Caki2 (cell line): ENCODE measurements around the gene LBP. TPM values are rescaled to one million over a fixed set of nuclear protein-coding genes. Genes with fewer than 3 reads are reported as not detected.

Experiments
- DNase-seq: peaks from one replicate; pipeline ENCODE4 v3.0.0-alpha.2; 2015; ENCODE audit warnings: low read depth
- in situ Hi-C: cut with HindIII; loops from 2 replicates; pipeline ENCODE4 v1.10.0; 2016; ENCODE audit warnings: low sequenced_read_pairs, low pct_unique_long_range_greater_than_20kb, mixed read lengths
- total RNA-seq: library from RNA; depleted of rRNA; stranded (reverse); fragments of >200 nt; shearing (Covaris generic); gene quantifications from 2 replicates; pipeline ENCODE4 v1.2.3, GENCODE V29; 2014; ENCODE audit warnings: low replicate concordance

The LBP gene
- total RNA-seq, 1 experiment from 2014 or later: not detected

- no peak for DNase-seq
- in situ Hi-C loops: no loop called here
Measured at GRCh38 chr20:38342216-38342615, 4.1 kb upstream of the LBP start.

- in situ Hi-C loops: no loop called here
- no peak for DNase-seq
Measured at GRCh38 chr20:38342713-38343310, 3.5 kb upstream of the LBP start.

DNA sequence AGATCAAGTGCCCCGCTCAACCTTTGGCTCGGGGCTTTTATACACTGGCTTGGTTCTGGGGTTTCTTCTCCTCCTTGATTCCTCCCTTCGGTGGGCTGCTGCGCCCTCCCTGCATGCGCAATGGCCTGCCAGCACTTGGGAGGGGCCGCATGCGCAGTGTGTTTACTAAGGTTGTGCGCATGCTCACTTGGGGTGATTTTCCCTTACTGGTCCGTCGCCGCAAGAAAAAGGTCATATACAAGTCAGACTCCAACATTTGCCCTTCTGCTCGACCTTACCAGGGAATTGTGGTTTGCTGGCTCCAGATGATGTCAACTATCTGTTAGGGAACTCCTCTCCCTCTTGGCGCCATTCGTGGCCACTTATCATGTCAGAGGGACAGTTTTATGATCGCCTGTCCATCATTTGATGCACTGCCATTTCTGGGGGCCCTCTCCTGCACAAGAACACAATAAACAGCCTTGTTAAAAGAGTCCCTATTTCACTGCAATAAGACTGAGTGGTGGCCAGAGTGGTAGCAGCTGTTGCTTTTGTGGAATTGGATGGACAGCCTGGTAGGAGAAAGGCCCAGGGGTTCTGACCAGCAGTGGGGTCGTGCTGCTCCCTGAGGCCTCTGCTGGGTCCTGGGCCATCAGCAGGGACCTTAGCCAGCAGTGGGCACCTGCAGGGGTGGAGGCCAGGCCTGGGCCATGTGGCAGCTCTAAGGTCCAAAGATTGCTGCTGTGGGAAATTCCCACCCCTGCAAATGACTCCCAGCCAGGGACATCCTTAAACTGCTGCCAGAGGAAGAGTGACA, 2.8 kb upstream of the LBP start:
- in situ Hi-C loops: no loop called here

DNA sequence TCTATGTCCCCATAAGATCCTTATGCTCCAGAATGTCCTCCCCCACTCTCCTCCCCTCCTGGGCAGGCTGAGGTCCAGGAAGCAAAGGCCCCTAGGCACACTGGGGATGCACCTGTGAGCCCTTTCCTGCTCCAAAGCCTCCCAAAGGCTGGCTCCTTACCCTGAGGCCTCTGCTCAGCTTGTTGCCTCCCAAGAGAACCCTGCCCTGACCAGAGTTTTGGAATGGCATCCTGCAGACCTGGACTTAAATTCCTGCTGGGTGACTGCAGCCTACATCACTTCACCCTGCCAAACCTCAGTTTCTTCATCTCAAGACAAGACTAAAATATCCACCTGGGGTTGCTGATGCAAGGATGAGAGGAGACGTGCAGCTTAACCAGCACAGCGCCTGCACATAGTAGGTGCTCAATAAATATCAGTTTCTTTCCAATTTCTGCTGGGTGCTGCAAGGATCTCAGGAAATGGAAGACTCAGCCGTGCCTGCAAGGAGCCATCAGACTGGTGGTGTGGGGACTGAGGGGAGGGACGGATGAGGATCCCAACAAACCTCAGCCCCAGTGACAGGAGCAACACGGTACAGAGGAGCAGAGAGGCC, 2.1 kb upstream of the LBP start:
- in situ Hi-C loops: no loop called here
- DNase-seq: no peak

More for the DNA sequence above, 2.8 kb upstream of the LBP start:
- no peak for DNase-seq

DNA sequence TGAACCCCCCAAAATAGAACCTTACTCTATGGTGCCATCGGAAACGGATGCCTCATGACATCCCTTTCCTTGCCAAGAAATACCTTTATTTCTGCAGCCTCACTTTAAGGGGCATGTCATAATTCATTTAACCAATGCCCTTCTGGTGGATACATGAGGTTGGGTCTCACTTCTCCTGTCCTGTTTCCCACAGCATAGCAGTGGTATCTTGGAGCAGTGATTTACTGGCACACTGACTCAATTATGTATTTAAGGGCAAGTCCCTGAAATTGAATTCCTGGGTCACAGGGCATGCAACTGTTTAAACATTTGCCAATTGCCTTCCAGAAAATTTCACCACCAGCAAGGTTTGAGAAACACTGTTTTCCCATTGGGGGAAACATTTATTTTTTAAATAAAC, 639 bp upstream of the LBP start:
- DNase-seq: no peak
- in situ Hi-C loops: no loop called here

GRCh38 chr20:38346741-38347140, 459 bp downstream of the LBP start:
- in situ Hi-C loops: no loop called here
- no peak for DNase-seq

DNA sequence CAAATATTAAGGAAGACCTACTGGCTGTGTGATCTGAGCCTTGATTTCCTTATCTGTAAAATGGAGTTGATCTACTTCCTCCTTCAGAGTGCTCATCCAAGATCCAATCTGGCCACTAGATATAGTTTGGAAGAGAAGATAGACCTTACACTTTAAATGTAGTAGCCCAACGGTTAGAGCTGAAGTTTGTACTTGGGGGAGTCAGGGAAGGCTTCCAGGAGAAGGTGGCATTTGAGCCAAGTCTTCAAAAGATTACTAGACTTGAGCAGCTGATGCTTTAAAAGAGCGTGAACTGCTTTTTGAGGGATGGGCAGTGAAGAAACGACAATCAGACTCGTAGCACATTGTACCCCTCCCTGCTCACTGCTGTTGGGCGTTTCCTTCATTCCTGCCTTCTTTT, 3.6 kb downstream of the LBP start:
- in situ Hi-C loops: no loop called here
- no peak for DNase-seq

DNA sequence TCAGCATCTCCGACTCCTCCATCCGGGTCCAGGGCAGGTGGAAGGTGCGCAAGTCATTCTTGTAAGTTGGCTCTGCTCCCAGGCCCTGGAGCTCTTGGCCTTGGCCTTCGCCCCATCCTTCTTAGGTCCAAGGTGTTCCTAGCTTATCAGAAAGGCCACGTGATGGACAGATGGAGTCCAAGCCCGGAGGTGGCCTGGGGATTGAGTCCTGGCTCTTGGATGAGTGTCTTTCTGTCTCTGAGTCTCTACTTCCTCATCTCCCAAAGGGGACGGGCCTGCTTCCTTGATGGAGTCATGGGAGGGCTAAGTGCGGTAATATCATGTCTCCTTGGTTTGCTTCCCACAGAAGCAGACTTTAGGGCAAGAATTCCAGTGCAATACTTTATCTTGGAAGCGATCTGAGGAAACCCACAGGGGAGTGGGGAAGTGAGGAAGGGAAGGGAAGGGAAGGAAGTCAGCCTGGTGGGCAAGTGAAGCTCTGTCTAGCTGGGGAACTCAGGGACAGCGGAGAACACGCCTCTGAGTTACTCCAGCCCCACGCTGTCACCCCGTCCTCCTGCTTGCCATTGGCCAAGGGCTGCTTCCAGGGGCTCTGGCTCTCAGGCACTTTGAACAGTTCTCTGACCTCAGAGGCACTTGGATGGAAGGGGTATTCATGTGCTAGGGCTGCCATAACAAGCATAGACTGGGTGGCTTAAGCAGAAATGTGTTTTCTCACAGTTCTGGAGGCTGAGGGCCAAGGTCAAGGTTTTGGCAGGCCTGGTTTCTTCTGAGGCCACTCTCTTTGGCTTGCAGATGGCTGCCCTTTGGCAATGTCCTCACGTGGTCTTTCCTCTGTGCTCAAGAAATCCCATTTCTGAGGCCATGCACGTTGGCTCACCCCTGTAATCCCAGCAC, 4.8 kb downstream of the LBP start:
- no peak for DNase-seq
- in situ Hi-C loops: no loop called here

GRCh38 chr20:38353316-38353715, 7.0 kb downstream of the LBP start:
- in situ Hi-C loops: no loop called here

DNA sequence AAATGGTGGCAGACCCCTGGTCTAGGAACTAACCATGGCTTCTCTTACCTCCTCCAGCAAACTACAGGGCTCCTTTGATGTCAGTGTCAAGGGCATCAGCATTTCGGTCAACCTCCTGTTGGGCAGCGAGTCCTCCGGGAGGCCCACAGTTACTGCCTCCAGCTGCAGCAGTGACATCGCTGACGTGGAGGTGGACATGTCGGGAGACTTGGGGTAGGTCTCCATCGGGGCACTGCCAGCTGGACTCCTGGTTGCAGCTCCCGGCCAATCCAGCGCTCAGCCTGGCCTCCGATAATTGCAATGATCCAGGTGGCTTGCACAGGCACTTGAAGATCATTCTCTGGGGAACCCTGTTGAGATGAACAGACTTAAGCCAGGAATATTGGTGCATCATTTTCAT, 7.9 kb downstream of the LBP start:
- in situ Hi-C loops: no loop called here
- no peak for DNase-seq

More at GRCh38 chr20:38353316-38353715, 7.0 kb downstream of the LBP start:
- DNase-seq: no peak

DNA sequence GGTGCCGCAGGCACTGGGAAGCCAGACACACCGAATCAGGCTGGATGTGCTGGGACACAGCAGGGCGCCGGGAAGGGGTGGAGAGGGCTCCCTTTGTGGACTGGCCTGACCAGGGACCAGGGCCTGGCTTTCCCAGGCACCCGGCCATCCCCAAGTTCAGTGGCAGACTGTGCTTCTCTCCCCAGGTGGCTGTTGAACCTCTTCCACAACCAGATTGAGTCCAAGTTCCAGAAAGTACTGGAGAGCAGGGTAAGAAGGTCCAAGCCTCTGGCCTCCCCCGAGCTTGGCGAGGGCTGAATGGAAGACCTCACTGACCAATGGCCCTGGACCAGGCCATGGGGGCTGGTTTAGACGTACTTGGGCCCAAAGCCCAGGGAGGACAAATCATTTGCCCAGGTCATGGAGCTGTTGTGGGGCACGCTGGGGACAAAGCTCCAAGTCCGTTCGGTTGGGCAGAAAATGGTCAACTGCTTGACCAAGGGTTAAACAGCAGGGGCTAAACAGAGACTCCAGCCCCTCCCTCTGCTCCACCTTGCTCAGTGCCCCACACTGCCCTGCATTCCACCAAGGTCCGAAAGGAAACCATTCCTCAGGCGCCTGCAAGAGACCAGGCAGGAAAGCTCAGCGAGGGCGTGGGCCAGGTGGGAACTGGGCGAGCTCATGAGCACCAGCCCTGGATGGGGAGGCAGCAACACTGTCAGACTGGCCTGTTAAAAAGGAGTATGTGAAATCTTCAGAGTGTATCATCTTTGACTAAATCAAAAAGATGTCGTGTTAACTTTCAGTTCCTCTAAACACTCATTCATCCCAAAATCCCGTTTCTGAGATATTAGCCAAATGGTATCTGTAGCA, 9.1 kb downstream of the LBP start:
- in situ Hi-C loops: no loop called here
- no peak for DNase-seq

- in situ Hi-C loops: no loop called here
- no peak for DNase-seq
Measured at GRCh38 chr20:38357653-38358207, 11.4 kb downstream of the LBP start.

DNA sequence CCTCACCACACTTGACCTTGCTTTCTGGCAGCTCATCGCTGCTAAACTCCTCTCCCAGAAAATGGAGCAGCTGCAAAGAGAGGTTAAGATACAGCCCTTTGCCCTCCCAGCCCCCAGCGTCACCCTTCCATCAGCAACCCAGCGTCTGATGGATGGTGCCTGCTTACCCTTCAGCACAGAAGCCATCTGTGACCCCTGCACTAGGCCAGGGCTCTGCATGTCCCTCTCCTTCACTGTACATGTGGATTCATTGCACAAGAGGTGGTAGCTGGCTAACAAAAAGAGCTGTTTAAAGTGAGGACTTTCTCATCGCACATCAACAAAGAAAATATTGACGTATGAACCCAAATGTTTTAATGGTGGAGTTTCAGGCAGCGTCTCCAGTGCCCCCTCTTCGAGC, 12.3 kb downstream of the LBP start:
- in situ Hi-C loops: no loop called here
- DNase-seq: no peak

- DNase-seq: no peak
- in situ Hi-C loops: no loop called here
Measured at GRCh38 chr20:38363004-38363747, 16.9 kb downstream of the LBP start.

DNA sequence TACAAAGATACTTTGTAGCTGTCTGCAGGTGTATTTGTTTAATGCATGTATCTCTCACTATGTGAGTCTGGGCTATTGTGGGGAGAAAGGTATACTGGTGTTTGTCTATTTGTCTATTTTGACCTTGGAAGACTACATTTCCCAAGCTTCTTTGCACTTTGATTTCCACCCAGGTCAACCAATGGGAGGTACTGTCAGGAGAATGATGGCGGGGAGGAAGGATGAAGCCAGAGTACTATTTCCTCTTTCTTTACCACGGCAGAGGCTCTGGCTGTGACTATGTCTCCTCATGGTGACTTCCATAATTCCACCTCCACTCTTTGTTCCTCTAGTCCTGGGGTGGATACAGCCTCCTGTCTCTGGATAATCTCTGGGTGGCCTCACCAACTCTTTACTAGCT, 23.1 kb downstream of the LBP start:
- in situ Hi-C loops: no loop called here
- DNase-seq: peak; percentile 11

- no peak for DNase-seq
- in situ Hi-C loops: no loop called here
Measured at GRCh38 chr20:38372806-38373205, 26.5 kb downstream of the LBP start.
